ENCODE data around the gene CDK2AP2. TPM values are rescaled to one million over a fixed set of nuclear protein-coding genes. Genes with fewer than 3 reads are reported as not detected.

Gene CDK2AP2
- polyA plus RNA-seq, 3 donors: 47.8 to 80.2 (median 78.5) TPM

DNA sequence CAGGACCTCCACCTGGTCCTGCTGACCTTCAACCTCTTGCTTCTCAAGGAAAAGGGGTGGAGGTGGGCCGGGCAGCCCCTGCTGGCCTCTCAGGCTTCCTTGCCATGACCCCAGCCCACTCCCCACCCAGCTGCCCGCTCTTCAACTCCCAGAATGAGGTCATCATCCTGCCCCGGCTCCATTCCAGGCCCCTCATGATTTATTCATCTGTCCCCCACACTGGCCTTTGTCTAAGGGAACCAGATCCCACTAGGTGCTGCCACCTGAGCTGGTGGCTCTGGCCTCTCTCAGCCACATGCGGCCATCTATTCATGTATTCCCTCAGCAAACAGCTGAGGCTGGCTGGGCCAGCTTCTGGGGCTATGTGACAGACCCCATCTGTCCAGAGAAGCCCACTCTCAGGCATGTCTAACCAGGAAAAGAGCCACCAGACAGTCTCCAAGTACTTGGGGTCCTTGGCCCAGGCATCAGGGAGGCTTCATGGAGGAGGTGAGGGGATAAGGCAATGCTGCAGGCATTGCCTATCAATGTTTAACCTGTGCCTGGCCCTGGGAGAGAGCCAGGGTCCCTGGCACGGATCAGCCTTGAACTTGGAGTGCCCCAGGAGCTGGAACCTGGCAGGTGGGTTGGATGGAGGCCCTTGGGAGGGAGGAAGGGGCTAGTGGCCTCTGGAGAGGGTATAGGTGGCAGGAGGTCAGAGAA is 17.5 kb upstream of the CDK2AP2 start:
- WGBS (ENCODE audit: insufficient coverage): 98% methylated on average over 5 of the region's 5 CpGs

DNA sequence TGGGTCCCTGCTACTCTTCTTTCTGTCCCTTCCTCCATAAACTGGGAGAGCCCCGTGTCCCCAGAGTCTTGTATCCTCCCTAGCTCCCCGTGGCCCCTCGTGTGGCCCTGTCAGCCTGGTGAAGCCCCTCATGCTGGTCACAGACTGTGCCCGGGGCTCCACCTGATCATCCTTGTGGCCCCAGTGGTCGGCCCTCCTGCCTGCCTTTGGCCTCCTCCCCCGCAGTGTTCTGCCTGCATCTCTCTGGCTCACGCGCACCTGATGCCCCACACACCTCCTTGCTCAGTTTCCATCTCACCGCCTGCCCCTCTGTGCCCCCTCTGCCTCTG is 16.5 kb upstream of the CDK2AP2 start:
- Mint-ChIP-seq H3K4me1 (peaks cover 7% of the 10 kb centered on the region), H3K36me3 (no peaks in the 10 kb centered on the region), H3K27me3 (ENCODE audit: low read depth in 3 of 3) (peaks cover 0 to 8% (median 5%) of the 10 kb centered on the region in 3 donors), H3K4me3 (no peak overlapping the region), H3K27ac (peak overlapping the region in 1 of 7 donors; percentile 19), H3K9me3 (peaks cover 0 to 7% (median 3%) of the 10 kb centered on the region in 7 donors)
- intact Hi-C loops (cut with micrococcal nuclease): no loop called here
- Histone ChIP-seq H3K27ac (ENCODE audit: low read depth in 1 of 2, low read length in 2 of 2) (no peak overlapping the region), H3K36me3 (replicated peaks in 1 of 2; ENCODE audit: control insufficient read depth in 1 of 2, insufficient read depth in 2 of 2, low read length in 2 of 2) (no peaks in the 10 kb centered on the region), H3K4me3 (replicated peaks in 1 of 3; ENCODE audit: low read depth in 2 of 3, low read length in 3 of 3) (no peak overlapping the region), H3K9ac (ENCODE audit: insufficient read depth, low read length, poor library complexity, severe bottlenecking) (no peak overlapping the region), H3K9me3 (replicated peaks in 1 of 2; ENCODE audit: control insufficient read depth in 1 of 2, insufficient read depth in 1 of 2, low read length in 2 of 2) (no peaks in the 10 kb centered on the region), H3K79me2 (ENCODE audit: insufficient read depth, low read length) (no peaks in the 10 kb centered on the region), H3K4me1 (ENCODE audit: control insufficient read depth in 1 of 2, insufficient read depth in 2 of 2, low read length in 2 of 2) (peaks cover 2 to 3% of the 10 kb centered on the region in 2 donors), H3K4me2 (replicated peaks; ENCODE audit: extremely low read depth, low read length, poor library complexity, severe bottlenecking) (no peak overlapping the region), H2AFZ (ENCODE audit: insufficient read depth, low read depth, low read length, poor library complexity, severe bottlenecking) (no peak overlapping the region), H3K27me3 (ENCODE audit: control insufficient read depth in 2 of 2, insufficient read depth in 2 of 2, low read length in 2 of 2) (no peaks in the 10 kb centered on the region), H4K20me1 (ENCODE audit: insufficient read depth, low read length) (no peaks in the 10 kb centered on the region)
- TF ChIP-seq, protein P1, sequence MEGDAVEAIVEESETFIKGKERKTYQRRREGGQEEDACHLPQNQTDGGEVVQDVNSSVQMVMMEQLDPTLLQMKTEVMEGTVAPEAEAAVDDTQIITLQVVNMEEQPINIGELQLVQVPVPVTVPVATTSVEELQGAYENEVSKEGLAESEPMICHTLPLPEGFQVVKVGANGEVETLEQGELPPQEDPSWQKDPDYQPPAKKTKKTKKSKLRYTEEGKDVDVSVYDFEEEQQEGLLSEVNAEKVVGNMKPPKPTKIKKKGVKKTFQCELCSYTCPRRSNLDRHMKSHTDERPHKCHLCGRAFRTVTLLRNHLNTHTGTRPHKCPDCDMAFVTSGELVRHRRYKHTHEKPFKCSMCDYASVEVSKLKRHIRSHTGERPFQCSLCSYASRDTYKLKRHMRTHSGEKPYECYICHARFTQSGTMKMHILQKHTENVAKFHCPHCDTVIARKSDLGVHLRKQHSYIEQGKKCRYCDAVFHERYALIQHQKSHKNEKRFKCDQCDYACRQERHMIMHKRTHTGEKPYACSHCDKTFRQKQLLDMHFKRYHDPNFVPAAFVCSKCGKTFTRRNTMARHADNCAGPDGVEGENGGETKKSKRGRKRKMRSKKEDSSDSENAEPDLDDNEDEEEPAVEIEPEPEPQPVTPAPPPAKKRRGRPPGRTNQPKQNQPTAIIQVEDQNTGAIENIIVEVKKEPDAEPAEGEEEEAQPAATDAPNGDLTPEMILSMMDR (IDR thresholded peaks at IDR 0.05): no peak
- 89% methylated on average over 9 of the region's 9 CpGs for WGBS (ENCODE audit: insufficient coverage)
- DNase-seq: no peak

More for the DNA sequence above, 17.5 kb upstream of the CDK2AP2 start:
- intact Hi-C loops (cut with micrococcal nuclease): no loop called here
- Mint-ChIP-seq H3K9me3 (peaks cover 0 to 7% (median 3%) of the 10 kb centered on the region in 7 donors), H3K27ac (no peak overlapping the region), H3K4me1 (peaks cover 13% of the 10 kb centered on the region), H3K36me3 (no peaks in the 10 kb centered on the region), H3K27me3 (ENCODE audit: low read depth in 3 of 3) (peaks cover 0 to 8% (median 5%) of the 10 kb centered on the region in 3 donors), H3K4me3 (no peak overlapping the region)
- peaks cover 9 to 10% of the 10 kb centered on the region in 2 donors for H3K4me1 ChIP-seq (ENCODE audit: control insufficient read depth in 1 of 2, insufficient read depth in 2 of 2, low read length in 2 of 2)
- no peaks in the 10 kb centered on the region for H3K36me3 ChIP-seq (replicated peaks in 1 of 2; ENCODE audit: control insufficient read depth in 1 of 2, insufficient read depth in 2 of 2, low read length in 2 of 2)
- no peaks in the 10 kb centered on the region for H3K79me2 ChIP-seq (ENCODE audit: insufficient read depth, low read length)
- H3K9ac ChIP-seq (ENCODE audit: insufficient read depth, low read length, poor library complexity, severe bottlenecking): no peak overlapping the region
- H3K4me3 ChIP-seq (replicated peaks in 1 of 3; ENCODE audit: low read depth in 2 of 3, low read length in 3 of 3): no peak overlapping the region
- H3K27ac ChIP-seq (ENCODE audit: low read depth in 1 of 2, low read length in 2 of 2): no peak overlapping the region
- TF ChIP-seq, protein P1 (IDR thresholded peaks at IDR 0.05): no peak
- DNase-seq: no peak
- H3K9me3 ChIP-seq (replicated peaks in 1 of 2; ENCODE audit: control insufficient read depth in 1 of 2, insufficient read depth in 1 of 2, low read length in 2 of 2): no peaks in the 10 kb centered on the region
- H4K20me1 ChIP-seq (ENCODE audit: insufficient read depth, low read length): no peaks in the 10 kb centered on the region
- H3K4me2 ChIP-seq (replicated peaks; ENCODE audit: extremely low read depth, low read length, poor library complexity, severe bottlenecking): no peak overlapping the region
- H2AFZ ChIP-seq (ENCODE audit: insufficient read depth, low read depth, low read length, poor library complexity, severe bottlenecking): no peak overlapping the region
- no peaks in the 10 kb centered on the region for H3K27me3 ChIP-seq (ENCODE audit: control insufficient read depth in 2 of 2, insufficient read depth in 2 of 2, low read length in 2 of 2)

Data from CD14-positive monocyte (primary cell).